ENCODE data around the gene TMEM212.

The TMEM212 gene

GRCh38 chr3:171840811-171841619, 2.1 kb upstream of the TMEM212 start:
- Histone ChIP-seq H3K27me3 (ENCODE audit: control insufficient read depth in 2 of 2, insufficient read depth in 2 of 2, low read length in 2 of 2) (no peaks in the 10 kb centered on the region), H3K36me3 (ENCODE audit: control insufficient read depth in 2 of 2, insufficient read depth in 2 of 2, low read length in 2 of 2) (no peaks in the 10 kb centered on the region), H3K9ac (ENCODE audit: low read depth in 1 of 2, low read length in 2 of 2) (no peak overlapping the region), H3K4me3 (ENCODE audit: low read length in 2 of 2) (no peak overlapping the region), H3K4me1 (ENCODE audit: control insufficient read depth in 2 of 2, insufficient read depth in 2 of 2, low read length in 2 of 2) (peaks cover 0 to 4% of the 10 kb centered on the region in 2 donors), H3K9me3 (ENCODE audit: control insufficient read depth in 2 of 2, low read length in 2 of 2) (no peaks in the 10 kb centered on the region), H3K27ac (ENCODE audit: low read depth in 2 of 2, low read length in 2 of 2) (no peak overlapping the region)

DNA sequence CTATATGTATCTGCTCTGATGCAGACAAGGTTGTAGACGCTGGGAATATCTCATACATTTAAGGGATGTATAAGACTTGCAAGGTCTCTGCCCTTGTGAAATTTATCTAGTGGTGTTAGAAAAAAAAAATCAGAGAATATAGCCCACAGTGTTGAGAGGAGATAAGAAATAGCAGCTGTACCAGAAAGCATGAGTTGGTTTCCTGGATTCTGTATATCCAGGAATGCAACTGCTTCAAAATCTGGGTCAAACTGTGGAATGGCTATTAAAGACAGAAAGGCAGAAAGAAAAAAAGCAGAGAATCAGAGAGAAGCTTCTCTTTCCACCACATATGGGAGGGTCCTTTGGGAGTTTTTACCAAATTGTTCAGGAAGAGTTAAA, 1.5 kb upstream of the TMEM212 start:
- Histone ChIP-seq H3K4me3 (ENCODE audit: low read length in 2 of 2) (no peak overlapping the region), H3K9ac (ENCODE audit: low read depth in 1 of 2, low read length in 2 of 2) (no peak overlapping the region), H3K9me3 (ENCODE audit: control insufficient read depth in 2 of 2, low read length in 2 of 2) (no peaks in the 10 kb centered on the region), H3K36me3 (ENCODE audit: control insufficient read depth in 2 of 2, insufficient read depth in 2 of 2, low read length in 2 of 2) (no peaks in the 10 kb centered on the region), H3K27ac (ENCODE audit: low read depth in 2 of 2, low read length in 2 of 2) (no peak overlapping the region), H3K4me1 (ENCODE audit: control insufficient read depth in 2 of 2, insufficient read depth in 2 of 2, low read length in 2 of 2) (peaks cover 0 to 4% of the 10 kb centered on the region in 2 donors), H3K27me3 (ENCODE audit: control insufficient read depth in 2 of 2, insufficient read depth in 2 of 2, low read length in 2 of 2) (no peaks in the 10 kb centered on the region)

GRCh38 chr3:171844873-171845272, 1.7 kb downstream of the TMEM212 start:
- Histone ChIP-seq H3K27me3 (ENCODE audit: control insufficient read depth in 2 of 2, insufficient read depth in 2 of 2, low read length in 2 of 2) (no peaks in the 10 kb centered on the region), H3K36me3 (ENCODE audit: control insufficient read depth in 2 of 2, insufficient read depth in 2 of 2, low read length in 2 of 2) (no peaks in the 10 kb centered on the region), H3K9ac (ENCODE audit: low read depth in 1 of 2, low read length in 2 of 2) (no peak overlapping the region), H3K4me1 (ENCODE audit: control insufficient read depth in 2 of 2, insufficient read depth in 2 of 2, low read length in 2 of 2) (no peaks in the 10 kb centered on the region), H3K4me3 (ENCODE audit: low read length in 2 of 2) (no peak overlapping the region), H3K9me3 (ENCODE audit: control insufficient read depth in 2 of 2, low read length in 2 of 2) (no peaks in the 10 kb centered on the region), H3K27ac (ENCODE audit: low read depth in 2 of 2, low read length in 2 of 2) (no peak overlapping the region)

GRCh38 chr3:171845481-171846284, 2.5 kb downstream of the TMEM212 start:
- Histone ChIP-seq H3K27me3 (ENCODE audit: control insufficient read depth in 2 of 2, insufficient read depth in 2 of 2, low read length in 2 of 2) (no peaks in the 10 kb centered on the region), H3K9me3 (ENCODE audit: control insufficient read depth in 2 of 2, low read length in 2 of 2) (no peaks in the 10 kb centered on the region), H3K36me3 (ENCODE audit: control insufficient read depth in 2 of 2, insufficient read depth in 2 of 2, low read length in 2 of 2) (no peaks in the 10 kb centered on the region), H3K4me1 (ENCODE audit: control insufficient read depth in 2 of 2, insufficient read depth in 2 of 2, low read length in 2 of 2) (no peaks in the 10 kb centered on the region), H3K4me3 (ENCODE audit: low read length in 2 of 2) (no peak overlapping the region), H3K9ac (ENCODE audit: low read depth in 1 of 2, low read length in 2 of 2) (no peak overlapping the region), H3K27ac (ENCODE audit: low read depth in 2 of 2, low read length in 2 of 2) (no peak overlapping the region)

- no peaks in the 10 kb centered on the region for H3K4me1 ChIP-seq (ENCODE audit: control insufficient read depth in 2 of 2, insufficient read depth in 2 of 2, low read length in 2 of 2)
- H3K27ac ChIP-seq (ENCODE audit: low read depth in 2 of 2, low read length in 2 of 2): no peak overlapping the region
- no peak overlapping the region for H3K9ac ChIP-seq (ENCODE audit: low read depth in 1 of 2, low read length in 2 of 2)
- no peak overlapping the region for H3K4me3 ChIP-seq (ENCODE audit: low read length in 2 of 2)
- H3K36me3 ChIP-seq (ENCODE audit: control insufficient read depth in 2 of 2, insufficient read depth in 2 of 2, low read length in 2 of 2): no peaks in the 10 kb centered on the region
- H3K9me3 ChIP-seq (ENCODE audit: control insufficient read depth in 2 of 2, low read length in 2 of 2): no peaks in the 10 kb centered on the region
- H3K27me3 ChIP-seq (ENCODE audit: control insufficient read depth in 2 of 2, insufficient read depth in 2 of 2, low read length in 2 of 2): no peaks in the 10 kb centered on the region
Observed at GRCh38 chr3:171846597-171846996, 3.4 kb downstream of the TMEM212 start.

DNA sequence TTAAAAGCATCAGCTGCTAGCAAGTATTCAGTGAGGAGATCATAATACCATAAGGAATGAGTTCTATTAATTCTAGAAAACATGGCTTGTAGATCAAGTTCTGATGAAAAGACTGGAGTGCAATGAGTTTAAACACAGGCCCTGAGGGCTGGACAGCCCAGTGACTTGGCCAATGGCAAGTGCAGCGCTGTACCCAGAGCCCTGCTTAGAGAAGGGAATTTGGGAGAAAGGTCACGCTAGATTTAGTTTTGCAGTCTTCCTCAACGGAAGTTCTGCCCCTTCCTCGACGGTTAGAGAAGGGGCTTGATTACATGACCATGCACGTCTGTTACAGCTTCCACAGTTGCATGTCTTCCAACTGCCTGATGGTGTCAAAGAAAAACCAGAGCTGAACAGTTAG, 4.0 kb downstream of the TMEM212 start:
- H3K27ac ChIP-seq (ENCODE audit: low read depth in 2 of 2, low read length in 2 of 2): no peak overlapping the region
- no peak overlapping the region for H3K4me3 ChIP-seq (ENCODE audit: low read length in 2 of 2)
- no peaks in the 10 kb centered on the region for H3K4me1 ChIP-seq (ENCODE audit: control insufficient read depth in 2 of 2, insufficient read depth in 2 of 2, low read length in 2 of 2)
- H3K27me3 ChIP-seq (ENCODE audit: control insufficient read depth in 2 of 2, insufficient read depth in 2 of 2, low read length in 2 of 2): no peaks in the 10 kb centered on the region
- H3K9me3 ChIP-seq (ENCODE audit: control insufficient read depth in 2 of 2, low read length in 2 of 2): no peaks in the 10 kb centered on the region
- no peak overlapping the region for H3K9ac ChIP-seq (ENCODE audit: low read depth in 1 of 2, low read length in 2 of 2)
- no peaks in the 10 kb centered on the region for H3K36me3 ChIP-seq (ENCODE audit: control insufficient read depth in 2 of 2, insufficient read depth in 2 of 2, low read length in 2 of 2)

DNA sequence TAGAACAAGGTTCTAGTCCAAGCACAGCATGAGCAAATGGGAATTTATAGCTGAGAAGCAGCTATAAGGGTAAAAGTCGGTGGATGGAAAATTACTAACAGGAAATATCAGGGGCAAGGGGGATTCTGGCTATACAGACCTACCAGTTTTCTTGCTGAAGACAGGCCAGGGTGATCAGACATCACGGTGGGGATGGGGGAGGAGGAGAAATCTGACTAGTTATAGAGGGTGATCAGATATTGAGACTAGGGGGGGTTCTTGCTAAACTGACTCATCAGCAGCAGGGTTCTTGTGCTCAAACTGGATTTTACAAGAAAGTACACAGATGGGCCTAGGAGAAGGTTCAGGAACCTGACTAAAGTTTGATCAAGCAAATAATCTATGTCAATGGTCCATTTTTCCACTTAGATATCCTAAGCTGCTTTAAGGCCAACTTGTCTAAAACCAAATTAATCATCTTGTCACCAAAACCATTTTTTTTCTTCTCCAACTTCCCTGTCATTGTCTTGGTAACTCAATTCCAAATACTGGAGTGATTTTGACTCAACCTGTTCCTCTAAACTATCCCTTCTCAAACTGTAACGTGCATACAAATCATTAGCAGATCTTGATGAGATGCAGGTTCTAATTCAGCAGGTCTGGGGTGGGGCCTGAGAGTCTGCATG, 4.6 kb downstream of the TMEM212 start:
- Histone ChIP-seq H3K27me3 (ENCODE audit: control insufficient read depth in 2 of 2, insufficient read depth in 2 of 2, low read length in 2 of 2) (no peaks in the 10 kb centered on the region), H3K4me1 (ENCODE audit: control insufficient read depth in 2 of 2, insufficient read depth in 2 of 2, low read length in 2 of 2) (no peaks in the 10 kb centered on the region), H3K4me3 (ENCODE audit: low read length in 2 of 2) (no peak overlapping the region), H3K27ac (ENCODE audit: low read depth in 2 of 2, low read length in 2 of 2) (no peak overlapping the region), H3K36me3 (ENCODE audit: control insufficient read depth in 2 of 2, insufficient read depth in 2 of 2, low read length in 2 of 2) (no peaks in the 10 kb centered on the region), H3K9me3 (ENCODE audit: control insufficient read depth in 2 of 2, low read length in 2 of 2) (no peaks in the 10 kb centered on the region), H3K9ac (ENCODE audit: low read depth in 1 of 2, low read length in 2 of 2) (no peak overlapping the region)

DNA sequence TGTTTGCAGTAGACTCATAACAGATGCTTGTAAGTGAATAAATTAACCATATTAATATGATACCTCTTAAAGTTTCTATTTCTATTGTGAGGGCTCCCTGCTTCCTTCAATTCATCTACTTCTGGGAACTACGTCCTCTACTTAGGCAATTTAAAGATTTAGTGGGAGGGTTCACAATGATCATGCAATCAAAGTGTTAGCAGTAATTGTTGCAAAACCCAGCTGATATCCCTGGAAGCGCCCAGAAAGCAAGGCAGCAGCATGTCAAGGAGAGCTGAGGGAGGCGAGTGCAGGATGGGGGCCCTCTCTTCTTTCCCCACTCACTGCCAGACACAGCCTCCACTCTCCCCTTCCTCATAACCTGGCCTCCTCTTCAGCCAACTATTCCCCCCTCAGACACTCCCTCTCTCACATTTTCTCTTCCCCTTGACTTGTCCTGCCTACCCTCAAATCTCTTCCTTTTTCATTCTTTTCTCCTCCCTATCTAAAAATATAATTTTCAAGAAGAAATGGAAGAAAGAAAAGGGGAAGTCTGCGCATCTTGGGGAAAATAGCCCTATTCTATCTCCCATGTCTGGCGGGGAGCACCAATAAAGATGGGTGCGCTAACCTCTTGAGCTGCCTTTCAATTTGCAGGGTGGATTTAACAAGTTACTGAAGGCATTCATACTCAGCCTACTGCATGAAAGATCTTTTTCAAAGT, 6.6 kb downstream of the TMEM212 start:
- Histone ChIP-seq H3K27me3 (ENCODE audit: control insufficient read depth in 2 of 2, insufficient read depth in 2 of 2, low read length in 2 of 2) (no peaks in the 10 kb centered on the region), H3K36me3 (ENCODE audit: control insufficient read depth in 2 of 2, insufficient read depth in 2 of 2, low read length in 2 of 2) (no peaks in the 10 kb centered on the region), H3K4me1 (ENCODE audit: control insufficient read depth in 2 of 2, insufficient read depth in 2 of 2, low read length in 2 of 2) (no peaks in the 10 kb centered on the region), H3K9ac (ENCODE audit: low read depth in 1 of 2, low read length in 2 of 2) (no peak overlapping the region), H3K27ac (ENCODE audit: low read depth in 2 of 2, low read length in 2 of 2) (no peak overlapping the region), H3K9me3 (ENCODE audit: control insufficient read depth in 2 of 2, low read length in 2 of 2) (peaks cover 4 to 5% of the 10 kb centered on the region in 2 donors), H3K4me3 (ENCODE audit: low read length in 2 of 2) (no peak overlapping the region)

DNA sequence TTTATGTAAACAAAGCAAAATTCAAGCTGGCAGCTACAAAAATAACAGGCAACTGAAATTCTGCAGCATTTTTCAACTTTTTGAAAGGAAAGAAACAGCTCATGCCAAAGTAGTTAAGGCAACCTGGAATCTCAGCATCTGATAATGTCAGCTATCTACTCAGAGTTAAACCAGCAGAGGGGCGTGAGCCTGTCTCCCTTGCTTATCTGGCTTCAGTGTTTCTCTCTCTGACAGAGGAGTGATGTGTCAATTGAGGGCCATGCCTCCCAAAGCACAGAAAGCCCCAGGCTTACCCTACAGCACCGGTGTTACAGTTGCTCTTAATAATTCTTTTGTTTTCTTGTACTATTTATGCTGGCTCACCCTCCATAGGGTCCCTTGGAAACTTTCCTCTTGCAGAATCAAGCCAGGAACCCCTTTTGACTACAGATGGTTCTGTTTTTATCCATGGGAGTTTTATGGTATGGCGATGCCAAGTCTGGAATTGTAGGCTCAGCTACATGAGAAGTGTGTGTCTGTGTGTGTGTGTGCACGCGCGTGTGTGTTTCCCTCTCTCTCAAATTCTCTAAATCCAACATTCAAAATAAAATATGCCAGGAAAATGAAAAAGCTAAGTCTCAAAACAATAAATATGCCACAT, 7.3 kb downstream of the TMEM212 start:
- Histone ChIP-seq H3K9ac (ENCODE audit: low read depth in 1 of 2, low read length in 2 of 2) (no peak overlapping the region), H3K27me3 (ENCODE audit: control insufficient read depth in 2 of 2, insufficient read depth in 2 of 2, low read length in 2 of 2) (no peaks in the 10 kb centered on the region), H3K27ac (ENCODE audit: low read depth in 2 of 2, low read length in 2 of 2) (no peak overlapping the region), H3K9me3 (ENCODE audit: control insufficient read depth in 2 of 2, low read length in 2 of 2) (peaks cover 4 to 5% of the 10 kb centered on the region in 2 donors), H3K4me1 (ENCODE audit: control insufficient read depth in 2 of 2, insufficient read depth in 2 of 2, low read length in 2 of 2) (no peaks in the 10 kb centered on the region), H3K36me3 (ENCODE audit: control insufficient read depth in 2 of 2, insufficient read depth in 2 of 2, low read length in 2 of 2) (no peaks in the 10 kb centered on the region), H3K4me3 (ENCODE audit: low read length in 2 of 2) (no peak overlapping the region)

Measured in mucosa of rectum (tissue), 2 donors.